ENCODE data around the gene CCDC12.
"Not testable (repeated sequence)": the region's sequence is repeated elsewhere in the genome, so short reads cannot be mapped to it uniquely, and the experiment has no call there.

CCDC12 gene

DNA sequence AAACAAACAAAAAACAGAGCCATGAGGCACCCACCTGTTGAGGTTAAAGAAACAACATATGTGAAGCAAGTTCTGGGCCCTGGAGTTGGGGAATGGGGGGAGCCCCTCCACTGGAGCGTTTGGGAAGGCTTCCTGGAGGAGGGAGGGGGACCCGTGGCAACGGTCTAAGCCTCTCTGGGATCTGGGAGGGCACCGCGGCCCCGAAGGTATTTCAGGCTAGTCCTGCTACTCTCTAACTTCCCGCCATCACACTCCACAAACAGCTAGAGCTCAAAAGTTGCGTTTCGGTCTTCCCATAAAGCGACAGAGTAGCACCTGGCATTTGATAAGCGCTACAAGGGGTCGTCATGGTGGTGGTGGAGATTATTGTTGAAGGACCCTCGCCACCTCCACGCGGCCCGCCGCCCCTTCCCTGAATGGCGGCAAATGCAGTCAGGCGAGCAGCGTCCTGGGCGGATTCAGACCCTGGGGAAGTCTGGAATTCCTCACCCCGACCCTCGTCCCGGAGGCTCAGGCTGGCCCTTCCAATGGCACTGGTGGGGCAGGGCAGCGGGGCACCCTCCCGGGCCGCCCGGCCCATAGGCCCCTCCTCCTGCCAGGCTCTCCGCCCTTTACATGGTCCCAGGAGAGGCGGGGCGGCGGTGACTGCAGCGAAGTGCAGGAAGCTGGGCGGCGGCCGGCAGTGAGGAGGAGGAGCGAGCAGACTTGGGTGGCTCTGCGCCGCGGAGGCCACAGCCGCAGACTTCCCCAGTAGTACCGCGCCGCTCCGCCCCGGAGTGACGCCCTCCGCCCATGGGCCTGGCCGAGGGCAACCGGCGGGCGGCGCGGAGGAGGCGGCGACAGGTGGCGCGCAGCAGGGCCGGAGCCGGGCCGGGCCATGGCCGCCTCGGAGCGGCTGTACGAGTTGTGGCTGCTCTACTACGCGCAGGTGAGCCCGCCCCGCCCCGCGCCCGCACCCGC lies 2.7 kb upstream of the CCDC12 start, which contains the start of gene NBEAL2:
Gene NBEAL2, plus strand, starts transcription at position 682 of the 960 bp plus-strand sequence. Its CDS starts 196 bp downstream, at position 878.
- peak; percentile 93 for DNase-seq

DNA sequence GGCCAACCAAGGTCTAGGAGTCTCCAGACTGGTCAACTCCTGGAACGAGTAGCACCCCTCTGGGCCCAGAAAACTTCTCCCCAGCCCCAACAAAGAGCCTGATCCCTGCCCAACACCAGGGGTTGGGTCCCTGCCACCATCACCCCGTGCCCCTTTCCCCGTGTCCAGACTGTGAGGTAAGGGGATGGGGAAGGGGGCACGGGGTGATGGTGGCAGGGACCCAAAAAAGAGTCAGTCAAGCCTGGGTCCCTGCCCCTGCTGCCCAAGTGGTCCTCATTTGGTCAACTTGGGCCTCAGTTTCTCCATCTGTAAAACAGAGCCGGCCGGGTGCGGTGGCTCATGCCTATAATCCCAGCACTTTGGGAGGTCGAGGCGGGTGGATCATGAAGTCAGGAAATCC lies 1.8 kb upstream of the CCDC12 start:
- no peak for DNase-seq

DNA sequence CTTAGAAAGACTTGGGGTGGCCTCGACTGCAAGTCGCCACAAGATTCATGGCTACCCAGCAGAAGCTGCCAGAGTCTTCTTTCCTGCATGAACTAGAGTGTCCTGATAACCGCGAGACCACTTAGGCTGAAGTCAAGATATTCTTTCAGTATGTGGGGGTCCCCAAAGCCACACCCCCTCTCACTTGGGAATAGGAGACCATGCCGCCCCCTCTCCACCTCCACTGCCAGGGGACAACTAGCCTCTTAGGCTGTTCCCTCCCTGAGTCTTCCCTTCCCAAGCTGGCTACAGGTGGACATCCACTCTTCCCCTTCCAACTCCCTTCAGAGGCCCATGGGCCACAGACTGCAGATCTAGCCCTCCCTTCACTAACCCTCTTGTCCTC lies 1.3 kb upstream of the CCDC12 start:
- DNase-seq, result no peak

DNA sequence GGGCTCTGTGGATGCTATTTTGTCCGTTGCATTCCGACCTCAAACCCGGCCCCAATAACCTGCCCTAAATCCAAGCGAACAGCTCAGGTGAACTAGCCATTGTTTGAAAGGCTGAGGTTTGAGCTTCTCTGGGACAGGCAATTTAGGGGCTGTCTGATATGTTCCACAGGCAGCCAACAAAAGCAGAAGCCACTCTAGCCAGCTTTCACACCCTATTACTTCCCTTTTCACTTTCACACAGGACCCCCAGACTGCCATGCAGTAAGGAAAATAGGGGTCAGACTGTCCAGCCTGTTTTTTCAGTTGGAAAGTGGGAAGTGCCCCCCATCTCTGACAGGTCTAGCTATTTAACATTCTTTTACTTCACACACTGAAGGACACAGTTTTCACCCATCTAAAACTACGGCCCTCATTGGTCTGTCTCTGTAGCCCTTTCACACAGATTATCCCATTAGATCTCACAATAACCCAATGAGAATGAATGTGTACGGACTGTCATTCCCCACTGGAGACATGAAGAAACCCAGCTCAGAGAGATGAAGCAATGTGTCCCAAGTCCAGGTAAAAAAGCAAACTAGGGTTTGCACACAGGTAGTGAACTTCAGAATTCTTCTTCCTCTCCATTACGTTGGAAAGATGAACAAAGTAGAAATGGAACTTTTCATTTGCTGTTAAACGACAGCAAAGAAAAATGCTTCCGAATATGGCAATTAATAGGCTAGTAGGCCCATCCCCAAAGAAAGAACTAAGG lies 1.9 kb downstream of the CCDC12 start:
- no peak for DNase-seq

DNA sequence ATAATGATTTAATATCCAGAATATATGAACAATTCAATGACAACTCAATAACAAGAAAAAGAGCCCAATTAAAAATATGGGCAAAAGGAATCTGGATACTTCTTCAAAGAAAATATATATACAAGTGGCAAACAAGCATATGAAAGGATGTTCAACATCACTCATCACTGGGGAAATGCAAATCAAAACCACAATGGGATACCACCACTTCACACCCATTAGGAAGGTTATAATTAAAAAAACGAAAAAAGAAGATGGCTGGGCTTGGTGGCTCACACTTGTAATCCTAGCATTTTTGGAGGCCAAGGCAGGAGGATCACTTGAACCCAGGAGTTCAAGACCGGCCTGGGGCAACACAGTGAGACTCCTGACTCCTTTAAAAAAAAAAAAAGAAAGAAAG lies 4.1 kb downstream of the CCDC12 start:
- no peak for DNase-seq

DNA sequence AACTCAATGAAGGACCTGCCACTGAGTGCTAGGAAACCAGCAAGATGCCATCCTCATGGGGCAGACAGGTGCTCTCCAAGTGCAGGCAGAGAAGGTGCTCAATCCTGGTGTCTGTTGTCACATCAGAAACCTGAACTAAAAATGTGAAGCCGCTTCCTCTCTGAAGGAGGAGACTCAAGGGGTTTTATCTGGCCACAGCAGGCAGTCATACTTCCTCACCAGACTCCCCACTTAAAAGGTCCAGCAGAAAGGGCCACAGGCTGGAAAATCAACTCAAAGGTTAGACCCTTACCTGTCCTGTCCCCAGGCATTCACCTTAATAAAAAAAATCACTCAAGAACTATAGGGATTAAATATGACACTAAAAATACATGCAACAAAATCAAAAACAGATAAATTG lies 4.8 kb downstream of the CCDC12 start:
- no peak for DNase-seq

DNA sequence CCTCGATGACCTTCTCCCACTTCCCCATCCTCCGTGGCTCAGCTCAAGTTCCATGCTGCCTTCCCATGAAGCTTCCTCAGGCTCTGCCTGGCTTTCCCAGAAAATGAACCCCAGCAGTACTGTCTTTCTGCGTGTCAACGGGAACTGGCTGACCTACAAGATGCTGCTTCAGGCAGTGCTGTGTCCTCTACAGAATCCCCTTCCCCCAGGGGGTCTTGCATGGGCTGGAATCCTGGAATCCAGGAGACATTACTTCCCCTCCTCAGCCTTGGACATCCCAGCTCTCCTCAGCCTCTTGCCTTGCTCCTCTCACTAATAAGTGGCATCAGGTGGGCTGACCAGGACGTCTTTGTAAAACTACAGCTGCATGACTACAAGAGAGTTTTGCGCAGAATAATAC lies 5.4 kb downstream of the CCDC12 start:
- DNase-seq, result no peak

DNA sequence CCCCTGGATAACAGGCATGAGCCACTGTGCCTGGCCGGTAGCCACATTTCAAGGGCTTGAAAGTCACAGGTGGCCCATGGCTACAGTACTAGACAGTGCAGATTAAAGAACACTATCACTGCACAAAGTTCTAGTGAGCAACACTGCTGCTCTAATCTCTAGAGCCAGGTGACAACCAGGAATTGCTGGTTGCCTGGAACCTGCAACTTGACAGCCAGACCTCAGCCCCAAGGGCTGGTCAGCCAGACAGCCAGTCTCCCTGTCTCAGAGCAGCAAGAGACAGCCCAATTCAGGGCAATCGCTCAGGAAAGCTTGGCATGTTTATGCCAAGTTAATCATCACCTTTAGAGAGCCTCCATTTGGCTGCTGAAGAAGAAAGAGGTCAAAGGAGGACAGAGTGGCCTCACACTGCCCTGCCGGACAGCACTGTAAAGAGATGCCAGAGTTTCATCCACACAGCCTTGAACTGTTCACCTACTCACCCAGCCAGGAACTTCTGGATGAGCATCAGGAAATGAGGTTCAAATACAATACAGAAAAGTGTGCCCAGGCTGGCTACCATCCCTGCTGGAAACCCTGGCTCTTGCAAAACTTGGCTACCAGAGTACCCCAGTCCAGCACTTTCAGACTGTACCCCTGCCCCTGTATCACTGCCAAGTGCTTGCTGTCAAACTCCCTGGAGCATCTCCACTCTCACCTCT lies 6.0 kb downstream of the CCDC12 start:
- no peak for DNase-seq

DNA sequence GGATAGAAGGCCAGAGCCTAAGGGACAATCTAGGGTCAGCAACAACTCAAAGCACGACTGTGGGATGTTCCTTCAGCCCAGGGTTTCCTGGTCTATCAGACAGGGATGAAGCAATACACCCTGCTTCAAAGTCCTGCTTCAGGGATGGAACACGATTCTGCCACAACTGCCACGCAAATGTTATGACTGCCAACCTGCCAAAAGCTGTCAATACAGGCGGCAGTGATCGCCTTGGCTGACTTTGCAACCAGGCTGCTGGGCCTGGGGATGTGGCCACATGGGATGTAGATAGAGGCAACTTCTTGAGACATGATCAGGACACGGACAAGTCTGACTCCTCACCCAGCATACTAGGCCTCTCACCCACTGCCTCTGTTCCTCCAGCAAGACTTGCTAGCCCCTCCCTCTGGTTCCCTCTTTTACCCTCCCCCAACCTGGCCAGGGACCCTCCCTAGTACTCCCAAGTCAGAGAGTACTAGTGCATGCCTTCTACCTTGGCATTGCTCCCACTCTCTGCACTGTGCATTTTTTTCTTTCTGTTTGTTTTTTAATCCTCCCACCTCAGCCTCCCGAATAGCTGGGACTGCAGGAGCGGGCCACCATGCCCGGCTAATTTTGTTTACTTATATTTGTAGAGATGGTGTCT lies 7.6 kb downstream of the CCDC12 start:
- DNase-seq, result no peak

DNA sequence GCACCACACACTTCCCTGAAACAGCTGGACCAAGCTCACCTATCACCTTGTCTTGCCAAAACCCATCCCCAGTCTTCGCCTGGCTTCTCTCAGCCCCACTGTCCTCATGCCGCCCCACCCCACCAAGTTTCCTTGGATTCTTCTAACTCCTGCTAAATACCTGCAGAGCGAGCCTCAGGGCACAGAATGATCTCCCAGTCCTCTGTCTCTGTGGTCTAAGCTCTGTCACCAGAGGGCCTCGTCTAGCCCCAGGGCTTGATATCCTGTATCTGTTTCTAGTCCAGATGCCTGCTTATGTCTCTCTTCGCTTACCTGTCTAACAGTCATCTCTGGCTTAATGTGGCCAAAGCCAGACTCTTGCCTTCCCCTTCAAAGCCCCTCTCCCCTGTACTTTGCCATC lies 9.7 kb downstream of the CCDC12 start:
- DNase-seq, result no peak

DNA sequence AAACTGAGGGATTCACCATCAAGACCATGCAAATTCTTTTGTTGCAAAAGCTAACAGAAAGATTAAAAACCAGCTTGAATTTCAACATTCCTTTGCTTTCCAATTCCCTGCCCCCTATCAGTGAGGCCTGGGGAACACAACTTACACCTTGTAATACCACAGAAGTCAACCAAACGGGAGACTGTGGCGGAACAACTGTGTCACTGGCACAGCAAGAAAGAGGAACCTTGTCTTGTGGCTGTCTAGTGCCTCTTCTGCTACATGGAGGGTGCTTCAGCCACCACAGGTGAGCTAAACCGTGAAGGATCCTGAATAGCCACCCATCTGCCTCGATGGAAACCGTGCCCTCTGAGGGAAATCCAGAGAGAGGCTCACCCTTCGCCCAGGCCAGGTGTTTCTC lies 11.4 kb downstream of the CCDC12 start:
- no peak for DNase-seq

DNA sequence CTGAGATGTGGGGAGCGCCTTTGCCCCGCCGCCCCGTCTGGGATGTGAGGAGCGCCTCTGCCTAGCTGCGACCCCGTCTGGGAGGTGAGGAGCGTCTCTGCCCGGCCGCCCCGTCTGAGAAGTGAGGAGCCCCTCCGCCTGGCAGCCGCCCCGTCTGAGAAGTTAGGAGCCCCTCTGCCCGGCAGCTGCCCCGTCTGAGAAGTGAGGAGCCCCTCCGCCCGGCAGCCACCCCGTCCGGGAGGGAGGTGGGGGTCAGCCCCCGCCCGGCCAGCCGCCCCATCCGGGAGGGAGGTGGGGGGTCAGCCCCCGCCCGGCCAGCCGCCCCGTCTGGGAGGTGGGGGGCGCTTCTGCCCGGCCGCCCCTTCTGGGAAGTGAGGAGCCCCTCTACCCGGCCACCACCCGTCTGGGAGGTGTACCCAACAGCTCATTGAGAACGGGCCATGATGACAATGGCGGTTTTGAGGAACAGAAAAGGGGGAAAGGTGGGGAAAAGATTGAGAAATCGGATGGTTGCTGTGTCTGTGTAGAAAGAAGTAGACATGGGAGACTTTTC lies 12.4 kb downstream of the CCDC12 start:
- DNase-seq, result not testable (repeated sequence)

DNA sequence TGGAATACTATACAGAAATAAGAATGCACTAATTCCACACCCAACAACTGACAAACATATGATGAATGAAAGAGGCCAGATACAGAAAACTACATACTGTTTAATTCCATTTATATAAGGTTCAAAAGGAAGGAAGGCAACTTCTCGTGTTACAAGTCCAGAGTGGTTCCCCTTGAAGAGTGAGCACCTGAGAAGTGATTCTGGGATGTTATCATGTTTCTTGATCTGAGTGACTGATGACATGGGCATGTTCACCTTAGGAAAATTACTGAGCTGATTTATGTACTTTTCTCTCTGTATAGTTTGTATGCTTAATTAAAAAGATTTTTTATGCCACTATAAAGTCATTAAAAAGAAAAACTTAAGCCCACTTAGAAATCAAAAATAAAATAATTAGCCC lies 13.6 kb downstream of the CCDC12 start:
- no peak for DNase-seq

DNA sequence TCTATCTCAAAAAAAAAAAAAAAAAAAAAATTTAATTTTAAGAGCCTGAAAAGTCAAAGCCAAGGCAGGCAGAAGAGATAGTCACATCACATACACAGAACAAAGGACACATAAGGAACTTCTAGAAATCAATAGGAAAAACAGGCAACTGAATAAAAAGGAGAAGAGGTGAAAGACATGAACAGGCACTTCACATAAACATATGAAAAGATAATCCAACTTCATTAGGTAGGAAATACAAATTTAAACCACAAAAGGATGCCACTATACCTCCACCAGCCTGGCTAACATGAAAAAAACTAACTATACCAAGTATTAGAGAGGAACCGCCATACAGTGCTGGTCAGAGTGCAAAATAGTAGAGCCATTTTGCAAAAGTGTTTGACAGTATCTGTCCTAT lies 14.1 kb downstream of the CCDC12 start:
- DNase-seq, result no peak

DNA sequence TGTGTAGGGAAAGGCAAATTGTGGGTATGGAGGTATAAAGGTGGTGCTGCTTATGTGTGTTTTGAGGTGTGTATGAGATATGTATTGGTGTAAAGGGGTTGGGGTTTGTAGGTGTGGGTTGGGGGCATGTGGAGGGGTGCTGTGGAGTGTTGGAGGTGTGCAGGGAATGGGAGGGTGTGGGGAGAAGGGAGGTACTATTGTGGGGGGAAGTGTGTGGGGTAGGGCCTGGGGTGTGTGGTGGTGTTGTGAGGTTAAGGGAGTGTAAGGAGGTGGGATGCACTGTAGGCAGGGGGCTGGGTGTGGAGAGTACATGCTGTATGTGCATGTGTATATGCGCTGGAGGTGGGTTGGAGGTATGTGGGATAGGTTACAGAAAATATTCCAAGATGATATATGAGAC lies 15.7 kb downstream of the CCDC12 start:
- DNase-seq, result no peak

DNA sequence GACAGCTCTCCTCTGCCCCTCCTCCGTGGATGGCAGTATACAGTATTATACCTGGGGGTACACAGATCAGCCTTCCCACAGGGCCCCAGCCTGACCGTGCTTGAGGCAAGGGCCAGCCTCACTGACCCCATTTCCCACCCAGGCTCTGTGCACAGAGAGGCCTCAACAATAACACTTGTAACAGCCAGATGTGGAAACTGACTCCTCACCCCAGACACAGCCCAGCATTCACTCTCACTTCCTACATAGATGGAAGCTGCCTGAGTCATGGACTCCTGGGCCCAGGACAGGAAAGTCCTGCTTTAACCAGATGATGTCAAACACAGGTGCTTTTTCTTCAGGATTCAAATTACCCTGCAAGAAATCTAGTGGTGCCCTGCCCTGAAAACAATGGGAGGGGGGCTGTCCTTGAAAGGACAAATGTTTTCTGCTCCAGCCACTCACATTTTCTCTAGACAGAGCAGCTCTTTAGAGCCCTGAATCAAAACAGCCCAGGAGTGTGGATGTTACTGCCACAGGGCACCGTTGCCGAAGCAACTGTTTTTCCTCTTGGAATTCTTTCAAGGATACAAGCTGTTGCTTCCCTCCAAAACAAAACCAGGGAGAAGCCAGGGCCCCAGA lies 16.4 kb downstream of the CCDC12 start:
- DNase-seq, result no peak

DNA sequence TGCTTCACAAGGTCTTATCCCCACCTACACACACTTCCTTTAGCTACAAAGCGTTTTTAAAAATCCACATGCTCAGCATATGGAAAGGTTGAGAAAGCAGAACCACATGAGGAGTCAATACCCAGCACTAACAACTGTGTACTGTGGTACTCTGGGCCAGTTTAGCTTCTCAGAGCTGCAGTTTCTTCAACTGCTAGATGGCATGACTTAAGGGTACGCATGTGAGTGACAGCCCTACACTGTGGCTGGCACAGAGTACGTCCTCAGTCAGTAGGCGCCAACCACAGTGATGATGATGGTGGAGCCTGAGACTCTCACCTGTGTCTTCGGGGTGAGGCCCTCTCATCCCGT lies 17.4 kb downstream of the CCDC12 start:
- no peak for DNase-seq

DNA sequence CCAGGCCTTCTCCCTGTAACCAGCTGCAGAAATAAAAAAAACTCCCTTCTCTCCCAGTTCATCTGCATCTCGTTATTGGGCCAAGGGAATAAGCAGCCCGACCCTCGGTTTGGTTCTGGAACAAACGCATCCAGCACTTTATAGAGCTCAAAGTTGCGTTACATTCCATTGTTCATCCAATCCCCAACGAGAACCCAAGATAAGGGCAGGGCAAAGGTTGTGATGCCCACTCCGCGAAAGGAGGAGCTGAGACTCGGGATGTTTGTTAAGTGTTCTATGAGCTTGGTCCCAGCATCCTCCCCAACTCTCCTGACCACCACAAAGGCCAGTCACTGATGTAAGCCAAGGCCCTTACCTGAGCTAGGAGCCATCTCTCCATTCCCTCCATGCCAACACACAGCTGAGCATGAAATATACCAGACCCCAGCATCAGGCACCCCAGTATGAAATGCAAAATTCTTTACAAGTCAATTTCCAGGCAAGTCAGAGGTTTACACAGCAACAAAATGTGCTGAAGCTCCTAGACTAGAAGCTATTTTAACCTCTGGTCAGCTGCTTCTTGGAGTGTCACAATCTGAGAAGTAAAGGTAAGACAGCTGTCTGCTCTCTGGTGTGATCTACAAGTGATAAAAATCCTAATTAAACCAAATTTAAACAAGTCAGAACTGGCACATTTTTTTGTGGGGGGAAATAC lies 17.9 kb downstream of the CCDC12 start:
- no peak for DNase-seq

DNA sequence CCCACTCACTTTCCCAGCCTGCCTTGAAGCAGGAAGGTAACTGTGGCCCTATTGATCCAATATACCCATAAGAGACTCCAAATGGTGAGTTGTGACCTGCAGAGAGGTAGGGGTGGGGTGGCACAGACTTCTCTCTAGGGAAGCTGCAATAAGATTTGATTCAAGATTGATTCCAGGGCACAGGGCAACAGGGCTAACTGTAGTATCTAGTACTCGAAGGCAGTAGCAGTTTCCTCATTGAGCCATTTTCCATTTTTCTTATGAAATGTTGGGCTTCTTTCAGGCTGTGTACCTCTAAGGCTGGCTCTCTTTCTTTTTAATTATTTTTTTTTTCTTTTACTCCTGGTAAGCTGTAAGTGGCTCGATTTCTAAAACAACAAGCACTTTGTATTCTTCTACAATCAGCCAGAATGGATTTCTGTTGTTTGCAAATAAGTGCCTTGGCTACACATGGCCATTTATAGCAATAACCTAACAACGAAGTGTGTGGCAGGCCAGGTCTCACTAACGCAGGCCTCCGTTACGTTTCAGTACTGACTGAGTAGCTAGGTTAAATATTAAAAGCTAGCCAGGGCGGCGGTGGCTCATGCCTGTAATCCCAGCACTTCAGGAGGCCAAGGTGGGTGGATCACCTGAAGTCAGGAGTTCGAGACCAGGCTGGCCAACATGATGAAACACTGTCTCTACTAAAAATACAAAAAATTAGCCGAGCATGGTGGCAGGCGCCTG lies 19.3 kb downstream of the CCDC12 start:
- no peak for DNase-seq

DNA sequence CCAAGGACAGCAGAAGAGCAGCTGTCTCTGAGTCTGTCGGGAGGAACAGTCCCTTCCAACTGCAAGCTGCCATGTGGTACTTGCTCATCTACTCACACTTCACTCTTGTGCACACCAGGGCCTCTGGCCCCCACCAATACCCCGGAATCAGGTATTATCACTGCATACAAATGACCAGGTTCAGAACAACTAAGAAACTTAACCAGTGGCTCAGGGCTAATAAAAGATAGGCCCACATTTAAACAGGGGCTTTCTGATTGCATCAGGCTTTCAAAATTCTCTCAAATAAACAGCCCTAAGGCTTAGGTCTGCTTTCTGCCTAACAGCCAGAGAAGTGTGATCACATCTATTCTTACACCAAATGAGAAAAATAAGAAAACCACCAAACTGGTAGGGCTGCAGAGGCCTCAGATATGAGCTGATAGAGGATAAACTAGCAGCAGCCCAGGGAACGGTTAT lies 20.7 kb downstream of the CCDC12 start:
- DNase-seq, result no peak

DNA sequence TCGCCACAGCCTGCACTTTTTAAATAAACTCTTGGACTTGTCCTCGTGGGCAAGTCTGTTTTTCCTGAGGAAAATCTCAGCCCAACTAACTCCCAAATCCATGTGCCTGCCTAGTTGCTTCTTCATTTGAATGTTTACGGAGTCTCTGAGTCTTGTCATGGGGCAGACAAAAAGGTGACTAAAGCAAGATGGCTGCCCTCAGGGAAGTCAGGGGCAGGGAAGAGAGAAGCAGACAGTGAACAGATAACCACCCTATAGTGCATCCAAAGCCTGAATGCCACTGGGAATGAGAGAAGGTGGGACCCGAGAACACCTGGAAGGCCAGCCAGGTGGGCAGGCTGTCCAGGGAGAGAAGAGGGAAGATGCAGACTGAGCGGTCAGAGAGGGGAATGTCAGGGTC lies 21.4 kb downstream of the CCDC12 start:
- DNase-seq, result no peak

Measured in NCI-H510A (cell line).